GM06990 (cell line): ENCODE measurements around the gene RIPK1.

Experiments
- DNase-seq: peaks from one replicate; pipeline ENCODE4 v3.0.0-alpha.2; 2011; ENCODE audit not compliant: insufficient read length; ENCODE audit errors: extremely low read depth
- H3K27me3 ChIP-seq: replicated peaks from 2 replicates; pipeline ENCODE4 v1.6.0; 2011; ENCODE audit warnings: low read length; ENCODE audit not compliant: control insufficient read depth, insufficient read depth
- H3K36me3 ChIP-seq: 2 replicates; pipeline ENCODE4 v1.5.1; 2011; ENCODE audit warnings: low read length; ENCODE audit not compliant: control insufficient read depth, insufficient read depth
- H3K4me3 ChIP-seq: replicated peaks from 2 replicates; pipeline ENCODE4 v1.5.1; 2011; ENCODE audit warnings: low read depth, mild to moderate bottlenecking, control low read depth, low read length
- CTCF ChIP-seq: IDR thresholded peaks from 2 replicates; pipeline ENCODE4 v1.5.1; 2011; ENCODE audit warnings: low read length, control low read depth, mild to moderate bottlenecking, inconsistent platforms; ENCODE audit not compliant: insufficient read depth, poor library complexity, severe bottlenecking

Gene RIPK1

GRCh38 chr6:3164388-3164787 lies 96.1 kb downstream of the RIPK1 start:
- no peak overlapping the region for H3K4me3 ChIP-seq
- H3K36me3 ChIP-seq, result no peaks in the 10 kb centered on the region
- TF ChIP-seq CTCF, result no peak
- H3K27me3 ChIP-seq, result no peaks in the 10 kb centered on the region
- no peak for DNase-seq
